HG03095 (cell line): Measurements from ENCODE around the gene CES2.
"Not testable (repeated sequence)": the region's sequence is repeated elsewhere in the genome, so short reads cannot be mapped to it uniquely, and the experiment has no call there.

Experiments used
- ATAC-seq: cut with Tn5 transposase; IDR thresholded peaks from one replicate; pipeline ENCODE4 v1.9.1; 2021; ENCODE audit warnings: moderate library complexity; ENCODE audit not compliant: unreplicated experiment

Gene CES2

GRCh38 chr16:66976746-66977145, 41.4 kb downstream of the CES2 start:
- no peak for ATAC-seq

- ATAC-seq = no peak
Measured at GRCh38 chr16:66977341-66978113, 42.2 kb downstream of the CES2 start.

- no peak for ATAC-seq
Measured at GRCh38 chr16:66979011-66979717, 43.8 kb downstream of the CES2 start.

GRCh38 chr16:66983033-66983432, 47.7 kb downstream of the CES2 start:
- no peak for ATAC-seq

GRCh38 chr16:66984892-66985311, 49.6 kb downstream of the CES2 start:
- ATAC-seq = no peak

GRCh38 chr16:66986559-66986958, 51.2 kb downstream of the CES2 start:
- ATAC-seq = no peak

GRCh38 chr16:66988197-66988788, 53.0 kb downstream of the CES2 start, which contains the start of gene CES4A:
Gene CES4A, plus strand, starts transcription at chr16:66988589. Its CDS starts 184 bp downstream, at chr16:66988773.
- no peak for ATAC-seq

- no peak for ATAC-seq
Measured at GRCh38 chr16:66991545-66992077, 56.3 kb downstream of the CES2 start.

GRCh38 chr16:66993558-66993957, 58.2 kb downstream of the CES2 start:
- ATAC-seq = not testable (repeated sequence)
